ENCODE data around the gene CHMP6.

GRCh38 chr17:81027591-81028505, 36.2 kb downstream of the CHMP6 start:
- TF ChIP-seq, protein P1, sequence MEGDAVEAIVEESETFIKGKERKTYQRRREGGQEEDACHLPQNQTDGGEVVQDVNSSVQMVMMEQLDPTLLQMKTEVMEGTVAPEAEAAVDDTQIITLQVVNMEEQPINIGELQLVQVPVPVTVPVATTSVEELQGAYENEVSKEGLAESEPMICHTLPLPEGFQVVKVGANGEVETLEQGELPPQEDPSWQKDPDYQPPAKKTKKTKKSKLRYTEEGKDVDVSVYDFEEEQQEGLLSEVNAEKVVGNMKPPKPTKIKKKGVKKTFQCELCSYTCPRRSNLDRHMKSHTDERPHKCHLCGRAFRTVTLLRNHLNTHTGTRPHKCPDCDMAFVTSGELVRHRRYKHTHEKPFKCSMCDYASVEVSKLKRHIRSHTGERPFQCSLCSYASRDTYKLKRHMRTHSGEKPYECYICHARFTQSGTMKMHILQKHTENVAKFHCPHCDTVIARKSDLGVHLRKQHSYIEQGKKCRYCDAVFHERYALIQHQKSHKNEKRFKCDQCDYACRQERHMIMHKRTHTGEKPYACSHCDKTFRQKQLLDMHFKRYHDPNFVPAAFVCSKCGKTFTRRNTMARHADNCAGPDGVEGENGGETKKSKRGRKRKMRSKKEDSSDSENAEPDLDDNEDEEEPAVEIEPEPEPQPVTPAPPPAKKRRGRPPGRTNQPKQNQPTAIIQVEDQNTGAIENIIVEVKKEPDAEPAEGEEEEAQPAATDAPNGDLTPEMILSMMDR (IDR thresholded peaks at IDR 0.05): no peak
- TF ChIP-seq POLR2A (IDR thresholded peaks at IDR 0.05): no peak

Data from lower leg skin (tissue), 3 donors.